8988T (cell line): Measurements from ENCODE around the gene LRRC49.
"Not testable (repeated sequence)": the region's sequence is repeated elsewhere in the genome, so short reads cannot be mapped to it uniquely, and the experiment has no call there.

Source experiments
- DNase-seq: peaks from one replicate; pipeline ENCODE4 v3.0.0; 2011

The LRRC49 gene

DNA sequence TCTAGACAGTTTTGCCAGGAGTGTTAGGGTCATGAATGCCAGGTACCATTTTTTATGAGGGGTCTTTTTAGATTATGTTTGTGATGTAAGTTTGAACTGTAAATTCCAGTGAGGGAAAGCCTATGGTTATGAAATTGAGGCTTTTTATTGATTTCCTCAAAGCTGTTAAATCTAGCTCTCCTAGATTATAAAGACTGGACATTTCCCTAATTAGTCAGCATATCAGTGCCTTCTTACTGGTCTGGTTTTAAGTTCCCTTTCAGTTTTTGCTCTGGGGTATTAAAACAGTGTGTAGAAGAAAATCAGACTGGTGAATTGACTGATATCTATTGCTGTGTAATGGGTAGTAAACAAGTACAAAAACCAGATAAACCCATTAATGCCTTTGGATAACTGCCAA is 39.2 kb downstream of the LRRC49 start:
- no peak for DNase-seq

DNA sequence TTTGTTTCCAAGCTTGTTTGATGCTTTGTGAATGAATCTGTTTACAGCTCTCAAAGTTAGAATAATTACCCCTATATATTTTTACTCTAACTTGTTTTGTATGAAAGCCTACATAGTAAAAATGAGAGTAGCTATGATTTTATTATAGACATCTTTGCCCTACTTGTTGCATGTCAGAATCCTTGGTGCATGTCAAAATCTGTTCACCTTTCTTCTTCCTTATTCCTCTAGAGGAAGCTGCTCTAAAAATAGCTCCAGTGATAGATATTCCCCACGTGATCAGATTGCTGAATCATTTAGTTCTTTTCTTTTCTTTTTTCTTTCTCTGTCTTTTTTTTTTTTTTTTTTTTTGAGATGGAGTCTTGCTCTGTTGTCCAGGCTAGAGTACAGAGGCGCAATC is 39.8 kb downstream of the LRRC49 start:
- no peak for DNase-seq

DNA sequence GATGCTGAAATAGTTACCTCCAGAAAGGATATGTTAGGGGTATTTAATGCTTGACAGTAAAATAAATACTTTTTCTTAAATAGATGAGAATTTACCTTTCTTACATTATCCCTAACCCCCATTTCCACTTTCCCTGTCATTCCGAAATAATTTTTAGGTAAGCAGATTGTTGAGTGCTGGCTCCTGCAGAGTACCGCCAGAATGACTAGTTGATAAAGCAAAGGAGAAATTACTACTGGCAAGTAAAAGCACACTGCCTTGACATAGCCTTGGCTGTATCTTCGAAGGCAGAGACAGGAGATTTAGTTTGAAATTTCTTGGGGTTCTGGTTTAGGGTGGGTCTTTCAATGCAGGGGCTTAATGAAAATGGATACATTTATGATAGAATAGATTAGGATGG is 40.8 kb downstream of the LRRC49 start:
- no peak for DNase-seq

GRCh38 chr15:70935631-70936030 is 43.0 kb downstream of the LRRC49 start:
- DNase-seq, result no peak

DNA sequence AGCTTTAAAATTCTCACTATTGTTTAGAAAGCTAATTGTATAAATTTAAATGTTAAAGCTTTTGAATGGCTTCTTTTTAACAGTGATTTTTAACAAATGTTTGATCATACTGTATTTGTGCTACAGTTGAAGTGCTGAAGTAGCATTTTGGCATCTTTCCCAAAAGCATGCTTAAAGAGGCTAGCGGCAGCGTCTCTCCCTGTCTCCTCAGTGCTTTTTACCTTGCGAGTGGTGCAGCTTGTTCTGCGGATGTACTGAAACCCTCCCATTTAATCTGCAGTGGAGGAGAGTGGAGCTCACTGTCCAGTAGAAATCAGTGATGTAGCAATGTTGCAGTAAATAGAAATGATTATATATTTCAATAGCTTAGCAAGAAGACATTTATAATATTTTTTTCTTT is 43.7 kb downstream of the LRRC49 start:
- no peak for DNase-seq

DNA sequence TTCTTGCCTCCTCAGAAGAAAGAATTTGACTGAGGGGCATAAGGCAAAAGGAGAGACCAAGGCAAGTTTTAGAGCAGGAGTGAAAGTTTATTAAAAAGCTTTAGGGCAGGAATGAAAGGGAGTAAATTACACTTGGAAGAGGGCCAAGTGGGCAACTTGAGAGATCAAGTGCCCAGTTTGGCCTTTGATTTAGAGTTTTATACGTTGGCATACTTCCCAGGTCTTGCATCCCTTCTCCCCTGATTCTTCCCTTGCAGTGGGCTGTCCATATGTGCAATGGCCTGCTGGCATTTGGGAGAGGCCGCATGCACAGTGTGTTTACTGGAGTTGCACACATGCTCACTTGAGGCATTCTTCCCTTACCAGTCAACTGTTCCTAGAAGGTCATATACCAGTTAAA is 50.7 kb downstream of the LRRC49 start:
- not testable (repeated sequence) for DNase-seq

GRCh38 chr15:70947351-70948335 is 55.0 kb downstream of the LRRC49 start:
- DNase-seq, result no peak

DNA sequence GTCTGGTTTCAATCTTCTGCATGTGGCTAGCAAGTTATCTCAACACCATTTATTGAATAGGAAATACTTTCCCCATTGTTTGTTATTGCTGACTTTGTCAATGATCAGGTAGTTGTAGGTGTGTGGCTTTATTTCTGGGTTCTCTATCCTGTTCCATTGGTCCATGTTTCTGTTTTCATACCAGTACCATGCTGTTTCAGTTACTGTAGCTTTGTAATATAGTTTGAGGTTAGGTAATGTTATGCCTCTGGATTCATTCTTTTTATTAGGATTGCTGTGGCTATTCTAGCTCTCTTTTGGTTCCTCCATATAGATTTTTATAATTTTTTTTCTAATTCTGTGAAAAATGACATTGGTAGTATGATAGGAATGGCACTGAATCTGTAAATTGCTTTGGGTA is 58.3 kb downstream of the LRRC49 start:
- no peak for DNase-seq

DNA sequence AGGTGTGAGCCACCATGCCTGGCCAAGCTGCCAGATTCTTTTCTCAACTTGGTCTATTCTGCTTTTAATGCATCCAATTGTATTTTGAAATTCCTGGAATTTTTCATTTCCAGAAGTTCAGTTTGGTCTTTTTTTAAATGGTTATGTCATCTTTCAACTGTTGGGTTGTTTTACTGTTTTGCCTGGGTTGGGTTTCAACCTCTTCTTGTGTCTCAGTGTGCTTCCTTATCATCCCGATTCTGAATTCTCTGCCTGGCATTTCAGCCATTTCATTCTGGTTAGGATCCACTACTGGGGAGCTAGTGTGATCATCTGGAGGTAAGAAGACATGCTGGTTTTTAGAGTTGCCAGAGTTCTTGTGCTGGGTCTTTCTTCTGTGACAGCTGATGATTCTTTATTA is 61.5 kb downstream of the LRRC49 start:
- DNase-seq, result no peak

DNA sequence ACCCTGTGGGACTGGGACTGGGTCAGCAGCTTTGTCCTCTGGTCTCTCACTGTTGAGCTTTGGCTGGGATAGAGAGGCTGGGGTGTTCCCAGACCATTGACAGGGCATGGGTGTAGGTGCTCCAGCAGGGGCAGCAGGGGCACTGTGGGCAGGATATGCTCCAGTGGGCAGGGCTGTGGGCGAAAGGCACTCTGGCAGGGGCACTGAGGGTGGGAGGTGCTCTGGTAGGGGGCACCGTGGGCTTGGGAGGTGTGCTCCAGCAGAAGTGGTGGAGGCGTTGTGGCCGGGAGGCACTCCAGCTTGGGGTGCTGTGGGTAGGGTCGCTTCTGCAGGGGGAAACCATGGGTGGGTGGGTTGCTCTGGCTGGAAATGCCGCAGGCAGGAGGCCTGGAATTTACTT is 62.1 kb downstream of the LRRC49 start:
- DNase-seq, result no peak

- DNase-seq, result no peak
These were observed 62.5 kb downstream of the LRRC49 start for GRCh38 chr15:70955151-70955550.

DNA sequence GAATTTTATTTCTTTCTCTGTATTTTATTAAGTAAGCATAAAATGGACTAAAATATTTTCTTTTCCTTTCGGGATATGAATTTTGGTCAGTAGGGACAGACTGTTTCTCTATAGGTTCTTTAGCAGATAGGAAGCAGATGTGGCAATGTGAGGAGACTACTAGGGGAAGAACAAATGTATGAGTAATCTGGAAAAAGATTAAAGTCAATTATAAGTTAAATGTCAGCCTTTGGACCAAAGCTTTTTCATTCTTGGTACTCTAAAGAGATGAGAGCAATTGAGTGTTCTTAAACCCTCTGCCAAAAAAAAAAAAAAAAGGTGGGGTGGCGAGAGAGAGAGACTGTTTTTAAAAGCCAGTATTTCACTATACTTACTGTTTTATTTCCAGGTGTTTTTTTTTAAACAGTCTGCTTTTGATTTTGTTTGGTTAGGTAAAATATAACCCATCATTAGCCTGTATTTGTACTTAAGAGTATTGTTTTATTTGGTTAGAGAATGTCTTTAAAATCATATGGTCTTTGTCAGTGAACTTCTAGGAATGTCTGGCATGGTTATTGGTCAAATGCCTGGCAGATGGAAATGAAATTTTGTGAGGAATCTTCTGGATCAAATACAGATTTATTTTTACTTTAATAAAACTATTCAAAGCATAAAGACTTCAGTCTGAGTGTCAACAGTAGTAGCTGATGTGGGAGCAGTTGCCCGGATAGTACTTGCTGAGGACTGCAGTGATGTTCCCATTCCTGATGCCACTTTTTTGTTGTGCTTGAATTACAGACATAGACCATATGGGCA is 63.8 kb downstream of the LRRC49 start:
- no peak for DNase-seq

GRCh38 chr15:70962084-70962483 is 69.5 kb downstream of the LRRC49 start:
- DNase-seq, result no peak

- no peak for DNase-seq
These were observed 70.6 kb downstream of the LRRC49 start for GRCh38 chr15:70963199-70963598.

DNA sequence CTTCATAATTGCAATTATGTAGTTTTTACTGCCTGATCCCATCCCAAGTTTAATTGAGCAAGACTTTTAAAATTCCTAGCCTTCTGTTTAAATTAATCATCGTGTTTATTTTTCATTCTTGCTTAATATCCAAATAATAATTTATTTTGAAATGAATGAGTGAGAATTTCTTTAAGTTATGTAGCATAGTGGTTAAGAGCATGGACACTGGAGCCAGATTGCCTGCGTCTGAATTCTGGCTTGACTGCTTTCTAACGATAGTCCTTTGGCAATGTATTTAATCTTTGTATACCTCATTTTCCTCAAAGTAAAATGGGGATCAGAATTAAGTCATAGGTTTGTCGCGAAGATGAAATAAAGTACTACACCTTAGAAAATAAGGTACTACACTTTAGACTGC is 71.4 kb downstream of the LRRC49 start:
- no peak for DNase-seq

- no peak for DNase-seq
These were observed 72.1 kb downstream of the LRRC49 start for GRCh38 chr15:70964686-70965085.

- DNase-seq, result no peak
These were observed 75.0 kb downstream of the LRRC49 start for GRCh38 chr15:70967646-70968045.

DNA sequence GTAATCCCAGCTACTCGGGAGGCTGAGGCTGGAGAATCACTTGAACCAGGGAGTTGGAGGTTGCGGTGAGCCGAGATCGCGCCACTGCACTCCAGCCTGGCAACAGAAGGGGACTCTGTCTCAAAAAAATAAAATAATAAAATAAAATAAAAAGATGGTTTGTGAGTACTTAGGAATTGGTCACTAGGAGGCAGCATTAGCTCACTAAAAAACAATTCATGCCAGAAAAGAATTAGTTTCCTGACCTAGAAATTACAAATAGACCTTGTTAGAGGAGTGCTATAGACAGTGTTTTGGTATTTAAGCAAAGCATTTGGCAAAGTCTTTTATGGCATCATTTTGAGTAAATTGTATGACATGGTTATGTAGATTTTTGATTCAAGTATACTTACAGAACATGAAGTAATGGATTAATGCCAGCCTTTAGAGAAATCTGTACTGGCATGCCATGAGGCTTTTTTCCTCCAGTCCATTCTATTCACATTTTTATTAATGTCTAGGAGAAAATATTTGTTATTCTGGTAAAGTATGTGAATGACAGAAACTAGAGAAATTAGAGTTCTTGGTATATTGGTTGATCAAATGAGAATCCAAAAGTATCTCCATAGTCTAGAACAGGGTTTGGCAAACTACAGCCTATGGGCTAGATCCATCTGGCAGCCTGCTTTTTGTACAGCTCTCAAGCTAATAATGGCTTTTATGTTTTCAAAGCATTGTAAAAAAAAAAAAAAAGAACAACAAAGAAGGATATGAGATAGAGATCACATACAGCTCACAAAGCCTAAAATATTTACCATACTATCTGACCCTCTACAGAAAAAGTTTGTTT is 81.6 kb downstream of the LRRC49 start:
- DNase-seq, result no peak

DNA sequence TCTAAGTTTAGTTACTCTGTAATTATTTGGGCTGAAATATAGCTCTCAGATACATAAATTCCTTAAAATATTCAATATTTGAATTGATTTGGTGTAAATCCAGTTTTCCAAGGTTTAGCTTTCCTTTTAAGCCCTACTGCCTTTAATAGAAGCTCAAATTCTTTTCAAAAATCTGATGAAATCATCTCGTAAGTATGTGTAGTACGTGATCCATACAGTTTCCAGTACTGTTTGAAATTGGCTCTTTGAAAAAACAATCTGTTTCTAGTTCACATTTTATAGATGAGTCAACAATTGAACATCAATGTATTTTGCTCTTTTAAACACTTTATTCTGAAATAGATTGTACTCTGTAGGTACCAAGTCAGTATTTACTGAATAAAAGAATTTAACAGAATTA is 84.2 kb downstream of the LRRC49 start:
- DNase-seq, result no peak

DNA sequence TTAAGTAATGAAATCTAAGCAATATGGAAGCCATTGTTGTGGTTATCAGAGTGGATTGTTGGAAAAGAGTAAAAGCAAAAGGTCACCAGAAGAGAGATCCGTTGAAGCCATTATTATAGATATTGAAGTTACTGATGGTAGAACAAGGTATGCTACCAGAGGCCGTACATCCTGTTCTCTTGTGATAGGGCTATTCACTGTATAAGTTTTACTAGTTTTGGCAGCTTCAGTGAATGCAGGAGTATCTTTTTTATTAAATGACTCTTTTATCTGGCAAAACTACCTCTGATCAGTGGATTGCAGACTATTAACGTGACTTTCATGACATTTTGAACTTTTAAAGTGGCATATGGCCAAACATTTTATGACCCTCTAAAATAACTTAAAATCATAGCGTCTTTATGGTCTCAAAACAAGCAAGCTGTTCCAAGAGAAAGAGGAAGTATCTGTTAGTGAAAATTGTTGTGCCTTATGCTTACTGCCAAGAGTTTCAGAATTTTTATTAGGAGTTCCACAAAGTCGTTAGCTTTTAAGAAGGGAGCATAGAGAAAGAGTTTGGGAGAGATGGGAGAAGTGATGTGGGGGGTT is 102.9 kb downstream of the LRRC49 start:
- no peak for DNase-seq

DNA sequence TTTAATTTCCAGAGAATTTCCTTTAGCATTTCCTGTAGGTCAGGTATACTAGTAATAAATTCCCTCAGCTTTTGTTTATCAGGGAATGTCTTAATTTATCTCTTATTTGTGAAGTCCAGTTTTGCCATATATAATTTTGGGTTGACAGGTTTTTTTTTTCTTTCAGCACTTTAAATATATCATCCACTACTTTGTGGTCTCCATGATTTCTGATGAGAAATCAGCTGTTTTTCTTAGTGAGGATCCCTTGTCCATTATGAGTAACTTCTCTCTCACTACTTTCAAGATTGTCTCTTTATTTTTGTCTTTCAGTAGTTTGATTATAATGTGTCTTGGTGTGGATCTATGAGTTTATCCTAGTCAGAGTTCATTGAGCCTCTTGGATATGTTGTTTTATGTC is 105.7 kb downstream of the LRRC49 start:
- DNase-seq, result no peak

DNA sequence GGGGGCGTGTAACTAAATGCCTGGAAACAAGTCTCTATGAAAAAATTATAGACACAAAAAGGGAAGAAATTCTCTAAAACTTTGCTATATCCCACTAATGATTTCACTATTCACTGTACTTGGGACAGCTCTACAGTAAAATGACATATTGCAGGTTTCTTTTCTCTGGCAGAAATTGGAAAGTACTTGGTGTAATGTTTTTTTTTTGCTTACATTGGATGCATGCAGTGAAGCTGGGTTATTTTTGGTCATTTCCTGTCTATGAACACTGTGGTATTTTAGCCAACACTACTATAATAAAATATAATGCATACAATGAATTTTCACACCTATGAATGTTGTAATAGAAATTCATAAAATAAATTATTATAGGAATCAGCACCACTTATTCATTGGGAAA is 109.7 kb downstream of the LRRC49 start:
- no peak for DNase-seq

DNA sequence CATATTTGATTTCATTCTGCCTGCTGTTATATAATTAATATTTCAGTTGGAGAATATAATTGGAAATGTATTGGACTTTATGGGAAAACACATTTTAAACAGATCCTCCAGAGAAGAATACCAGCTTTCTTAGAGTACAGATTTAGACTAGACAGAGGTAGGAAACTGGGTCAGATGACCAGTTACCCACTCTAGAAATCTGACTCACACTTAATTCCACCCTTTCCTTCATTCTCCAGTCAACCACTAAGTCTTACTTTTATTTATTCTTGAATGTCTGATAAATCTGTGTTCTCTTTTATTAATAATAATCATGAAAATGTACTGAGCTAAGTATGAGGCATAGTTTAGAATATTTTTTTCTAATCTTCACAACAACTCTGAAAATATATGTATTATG is 110.7 kb downstream of the LRRC49 start:
- no peak for DNase-seq
